Measurements from ENCODE around the gene SRP68.

SRP68 gene

GRCh38 chr17:76014100-76014924, 58.0 kb downstream of the SRP68 start:
- TF ChIP-seq FOXP2 (optimal IDR thresholded peaks at IDR 0.05; ENCODE audit: control extremely low read depth, extremely low read length, insufficient read depth) (no peak), POLR2AphosphoS5 (IDR thresholded peaks at IDR 0.05; ENCODE audit: borderline replicate concordance, low read depth, low read length) (no peak), EZH2 (IDR thresholded peaks at IDR 0.05) (no peak)
- no peak overlapping the region for H3K9ac ChIP-seq (ENCODE audit: insufficient read length)
- no peaks in the 10 kb centered on the region for H3K36me3 ChIP-seq (ENCODE audit: insufficient read depth, low read length)
- H3K9me3 ChIP-seq (ENCODE audit: low read depth, low read length): no peaks in the 10 kb centered on the region
- no peak overlapping the region for H3K27ac ChIP-seq
- DNase-seq (ENCODE audit: low read depth, low spot score): no peak
- H3K4me3 ChIP-seq: peak overlapping the region; percentile 58

- H3K9ac ChIP-seq (ENCODE audit: insufficient read length): no peak overlapping the region
- no peak overlapping the region for H3K27ac ChIP-seq
Measured at GRCh38 chr17:76013377-76013932, 58.9 kb downstream of the SRP68 start.

GRCh38 chr17:76011951-76012350, 60.4 kb downstream of the SRP68 start:
- Histone ChIP-seq H3K27ac (no peak overlapping the region), H3K9me3 (ENCODE audit: low read depth, low read length) (no peaks in the 10 kb centered on the region), H3K4me3 (no peak overlapping the region), H3K36me3 (ENCODE audit: insufficient read depth, low read length) (no peaks in the 10 kb centered on the region), H3K9ac (ENCODE audit: insufficient read length) (no peak overlapping the region)
- no peak for TF ChIP-seq EZH2 (IDR thresholded peaks at IDR 0.05)
- no peak for TF ChIP-seq FOXP2 (optimal IDR thresholded peaks at IDR 0.05; ENCODE audit: control extremely low read depth, extremely low read length, insufficient read depth)
- no peak for DNase-seq (ENCODE audit: low read depth, low spot score)

More at GRCh38 chr17:76013377-76013932, 58.9 kb downstream of the SRP68 start:
- H3K36me3 ChIP-seq (ENCODE audit: insufficient read depth, low read length): no peaks in the 10 kb centered on the region
- no peak overlapping the region for H3K4me3 ChIP-seq
- no peaks in the 10 kb centered on the region for H3K9me3 ChIP-seq (ENCODE audit: low read depth, low read length)
- DNase-seq (ENCODE audit: low read depth, low spot score): no peak
- TF ChIP-seq EZH2 (IDR thresholded peaks at IDR 0.05) (no peak), FOXP2 (optimal IDR thresholded peaks at IDR 0.05; ENCODE audit: control extremely low read depth, extremely low read length, insufficient read depth) (no peak)

GRCh38 chr17:76009969-76010661, 62.2 kb downstream of the SRP68 start:
- Histone ChIP-seq H3K9me3 (ENCODE audit: low read depth, low read length) (no peaks in the 10 kb centered on the region), H3K27ac (no peak overlapping the region), H3K4me3 (no peak overlapping the region), H3K36me3 (ENCODE audit: insufficient read depth, low read length) (no peaks in the 10 kb centered on the region), H3K9ac (ENCODE audit: insufficient read length) (no peak overlapping the region)
- TF ChIP-seq POLR2AphosphoS5 (IDR thresholded peaks at IDR 0.05; ENCODE audit: borderline replicate concordance, low read depth, low read length): no peak
- TF ChIP-seq FOXP2 (optimal IDR thresholded peaks at IDR 0.05; ENCODE audit: control extremely low read depth, extremely low read length, insufficient read depth): no peak
- TF ChIP-seq EZH2 (IDR thresholded peaks at IDR 0.05): no peak
- DNase-seq (ENCODE audit: low read depth, low spot score): no peak

GRCh38 chr17:76009447-76009846, 62.9 kb downstream of the SRP68 start:
- no peaks in the 10 kb centered on the region for H3K9me3 ChIP-seq (ENCODE audit: low read depth, low read length)
- H3K36me3 ChIP-seq (ENCODE audit: insufficient read depth, low read length): no peaks in the 10 kb centered on the region
- no peak overlapping the region for H3K27ac ChIP-seq
- H3K9ac ChIP-seq (ENCODE audit: insufficient read length): no peak overlapping the region
- DNase-seq (ENCODE audit: low read depth, low spot score): no peak
- no peak for TF ChIP-seq FOXP2 (optimal IDR thresholded peaks at IDR 0.05; ENCODE audit: control extremely low read depth, extremely low read length, insufficient read depth)
- no peak for TF ChIP-seq EZH2 (IDR thresholded peaks at IDR 0.05)
- no peak for TF ChIP-seq POLR2AphosphoS5 (IDR thresholded peaks at IDR 0.05; ENCODE audit: borderline replicate concordance, low read depth, low read length)
- no peak overlapping the region for H3K4me3 ChIP-seq

- Histone ChIP-seq H3K36me3 (ENCODE audit: insufficient read depth, low read length) (no peaks in the 10 kb centered on the region), H3K9ac (ENCODE audit: insufficient read length) (no peak overlapping the region), H3K4me3 (no peak overlapping the region), H3K9me3 (ENCODE audit: low read depth, low read length) (no peaks in the 10 kb centered on the region), H3K27ac (no peak overlapping the region)
- DNase-seq (ENCODE audit: low read depth, low spot score): no peak
- TF ChIP-seq FOXP2 (optimal IDR thresholded peaks at IDR 0.05; ENCODE audit: control extremely low read depth, extremely low read length, insufficient read depth) (no peak), EZH2 (IDR thresholded peaks at IDR 0.05) (no peak), POLR2AphosphoS5 (IDR thresholded peaks at IDR 0.05; ENCODE audit: borderline replicate concordance, low read depth, low read length) (no peak)
Measured at GRCh38 chr17:76008630-76009425, 63.5 kb downstream of the SRP68 start.

- Histone ChIP-seq H3K4me3 (no peak overlapping the region), H3K36me3 (ENCODE audit: insufficient read depth, low read length) (no peaks in the 10 kb centered on the region)
- no peak for DNase-seq (ENCODE audit: low read depth, low spot score)
Measured at GRCh38 chr17:76008208-76008607, 64.1 kb downstream of the SRP68 start.

GRCh38 chr17:76007850-76008165, 64.5 kb downstream of the SRP68 start:
- Histone ChIP-seq H3K27ac (no peak overlapping the region), H3K4me3 (no peak overlapping the region), H3K36me3 (ENCODE audit: insufficient read depth, low read length) (no peaks in the 10 kb centered on the region), H3K9ac (ENCODE audit: insufficient read length) (no peak overlapping the region), H3K9me3 (ENCODE audit: low read depth, low read length) (no peaks in the 10 kb centered on the region)
- TF ChIP-seq EZH2 (IDR thresholded peaks at IDR 0.05) (no peak), FOXP2 (optimal IDR thresholded peaks at IDR 0.05; ENCODE audit: control extremely low read depth, extremely low read length, insufficient read depth) (no peak), POLR2AphosphoS5 (IDR thresholded peaks at IDR 0.05; ENCODE audit: borderline replicate concordance, low read depth, low read length) (no peak)
- no peak for DNase-seq (ENCODE audit: low read depth, low spot score)

More at GRCh38 chr17:76008208-76008607, 64.1 kb downstream of the SRP68 start:
- Histone ChIP-seq H3K9ac (ENCODE audit: insufficient read length) (no peak overlapping the region), H3K9me3 (ENCODE audit: low read depth, low read length) (no peaks in the 10 kb centered on the region), H3K27ac (no peak overlapping the region)
- TF ChIP-seq POLR2AphosphoS5 (IDR thresholded peaks at IDR 0.05; ENCODE audit: borderline replicate concordance, low read depth, low read length): no peak
